HCT116 (cell line): Measurements from ENCODE around the gene CELA2A. TPM values are rescaled to one million over a fixed set of nuclear protein-coding genes. Genes with fewer than 3 reads are reported as not detected.

ENCODE experiments used
- ATAC-seq: fragments of 200-7000 bp; cut with Tn5 transposase; 2 replicates; pipeline ENCODE4 v1.9.1; 2020; ENCODE audit warnings: mild to moderate bottlenecking, moderate library complexity
- BruUV-seq: library from RNA; stranded (reverse); fragments of 400-500 nt; replicated peaks from 2 replicates; lab custom pipeline; 2021; lab: Mats Ljungman, UMichigan
- CTCF ChIA-PET: fragments of 300-600 bp; sonication (Branson Sonifier 250); formaldehyde crosslinking; loops from one replicate; lab custom pipeline; 2021; ENCODE audit warnings: antibody characterized with exemption; lab: Charles Lee
- POLR2A ChIA-PET: fragments of 300-600, 350-600 bp; sonication (Branson Sonifier 250); formaldehyde crosslinking; loops from one replicate; lab custom pipeline; 2021; ENCODE audit warnings: antibody characterized with exemption; lab: Charles Lee
- RAD21 ChIA-PET, 2 experiments: fragments of 300-600 bp; sonication (Branson Sonifier 250); formaldehyde crosslinking; loops; one replicate each; lab custom pipeline; 2023; ENCODE audit warnings: low total read pairs in 2 of 2; ENCODE audit not compliant: uncharacterized antibody in 2 of 2, unreplicated experiment in 2 of 2, low non-redundant PET in 1 of 2; lab: Charles Lee
- DNase-seq: peaks from one replicate; pipeline ENCODE4 v3.0.0-alpha.2; 2010; ENCODE audit warnings: low read depth, low spot score
- H2AFZ ChIP-seq: fragments of 200-600 bp; shearing (Covaris generic), sonication (generic); 2 replicates; pipeline ENCODE4 v1.6.1; 2017; ENCODE audit warnings: low read depth, mixed run types, mixed read lengths, antibody characterized with exemption, low read length; ENCODE audit not compliant: poor library complexity, severe bottlenecking
- H3K27ac ChIP-seq: 2 replicates; pipeline ENCODE4 v1.5.1; 2012; ENCODE audit warnings: low read depth, low read length
- H3K27me3 ChIP-seq: fragments of 200-600 bp; sonication (generic); 2 replicates; pipeline ENCODE4 v1.6.1; 2016; ENCODE audit warnings: mixed run types, low read length, mixed read lengths; ENCODE audit not compliant: insufficient read depth
- H3K36me3 ChIP-seq, 2 experiments: fragments of 200-500 bp in 1 of 2; fragments of 200-600 bp in 1 of 2; sonication (Bioruptor generic) in 1 of 2; sonication (generic) in 1 of 2; 2 replicates each; pipeline versions ENCODE4 v1.5.1 to v1.6.1; 2014 to 2016; ENCODE audit warnings: low read length in 2 of 2, inconsistent platforms in 1 of 2, mixed read lengths in 1 of 2, mixed run types in 1 of 2; ENCODE audit not compliant: insufficient read depth in 2 of 2, control insufficient read depth in 1 of 2
- H3K4me1 ChIP-seq, 2 experiments: fragments of 200-600 bp in 1 of 2; sonication (generic) in 1 of 2; 2 replicates each; pipeline versions ENCODE4 v1.5.1 to v1.6.1; 2012 to 2017; ENCODE audit warnings: low read length in 2 of 2, inconsistent platforms in 1 of 2, mild to moderate bottlenecking in 1 of 2, mixed read lengths in 1 of 2, mixed run types in 1 of 2, moderate library complexity in 1 of 2; ENCODE audit not compliant: insufficient read depth in 2 of 2, control insufficient read depth in 1 of 2
- H3K4me2 ChIP-seq: fragments of 200-600 bp; sonication (generic); 2 replicates; pipeline ENCODE4 v1.6.1; 2017; ENCODE audit warnings: mixed run types, low read length, mixed read lengths
- H3K4me3 ChIP-seq, 2 experiments: fragments of 200-600 bp in 1 of 2; sonication (generic) in 1 of 2; replicated peaks in 1 of 2; 2 replicates each; pipeline ENCODE4 v1.5.1; 2011 to 2016; ENCODE audit warnings: low read length in 2 of 2, control low read depth in 1 of 2, low read depth in 1 of 2, mild to moderate bottlenecking in 1 of 2, mixed read lengths in 1 of 2, mixed run types in 1 of 2
- H3K79me2 ChIP-seq: fragments of 200-600 bp; sonication (generic); 2 replicates; pipeline ENCODE4 v1.6.1; 2017; ENCODE audit warnings: mild to moderate bottlenecking, mixed run types, low read length, moderate library complexity, mixed read lengths; ENCODE audit not compliant: insufficient read depth
- H3K9ac ChIP-seq: fragments of 200-600 bp; sonication (generic); 2 replicates; pipeline ENCODE4 v1.6.1; 2016; ENCODE audit warnings: low read length, mixed read lengths
- H3K9me2 ChIP-seq: fragments of 200-600 bp; sonication (generic), shearing (Covaris generic); 2 replicates; pipeline ENCODE4 v1.6.1; 2017; ENCODE audit warnings: mixed run types, mild to moderate bottlenecking, moderate library complexity; ENCODE audit not compliant: insufficient read depth
- H3K9me3 ChIP-seq, 2 experiments: fragments of 200-500 bp in 1 of 2; fragments of 200-600 bp in 1 of 2; sonication (Bioruptor generic) in 1 of 2; sonication (generic) in 1 of 2; 2 replicates each; pipeline ENCODE4 v1.6.1; 2014 to 2017; ENCODE audit warnings: low read length in 2 of 2, mixed read lengths in 2 of 2, inconsistent platforms in 1 of 2, low read depth in 1 of 2, mild to moderate bottlenecking in 1 of 2, mixed run types in 1 of 2, moderate library complexity in 1 of 2; ENCODE audit not compliant: control insufficient read depth in 1 of 2, insufficient read depth in 1 of 2
- H4K20me1 ChIP-seq: fragments of 200-600 bp; sonication (generic), shearing (Covaris generic); 2 replicates; pipeline ENCODE4 v1.6.1; 2017; ENCODE audit warnings: mixed run types, mild to moderate bottlenecking, moderate library complexity; ENCODE audit not compliant: insufficient read depth
- ATF3 ChIP-seq: IDR thresholded peaks from 2 replicates; pipeline ENCODE4 v1.6.1; 2012
- CEBPB ChIP-seq: IDR thresholded peaks from 2 replicates; pipeline ENCODE4 v1.6.1; 2012; ENCODE audit warnings: low read depth
- CTCF ChIP-seq, 3 experiments: fragments of 200-600 bp in 1 of 3; sonication (generic) in 1 of 3; IDR thresholded peaks in 2 of 3; conservative IDR thresholded peaks in 1 of 3; 2 replicates each; pipeline ENCODE4 v1.5.1; 2012 to 2017; ENCODE audit warnings: low read depth in 2 of 3, low read length in 2 of 3, antibody characterized with exemption in 1 of 3, borderline replicate concordance in 1 of 3, control low read depth in 1 of 3, mild to moderate bottlenecking in 1 of 3, mixed read lengths in 1 of 3, mixed run types in 1 of 3, moderate library complexity in 1 of 3; ENCODE audit not compliant: insufficient read depth in 1 of 3
- EGR1 ChIP-seq: IDR thresholded peaks from 2 replicates; pipeline ENCODE4 v1.6.1; 2012; ENCODE audit warnings: low read depth
- EZH2 ChIP-seq: fragments of 200-600 bp; sonication (generic); IDR thresholded peaks from 2 replicates; pipeline ENCODE4 v1.6.1; 2017; ENCODE audit warnings: antibody characterized with exemption, mixed run types
- EZH2phosphoT487 ChIP-seq: fragments of 200-600 bp; IDR thresholded peaks from 2 replicates; pipeline ENCODE4 v1.6.1; 2018; ENCODE audit warnings: antibody characterized with exemption, borderline replicate concordance
- FOSL1 ChIP-seq: IDR thresholded peaks from 2 replicates; pipeline ENCODE4 v1.6.1; 2012; ENCODE audit warnings: low read depth
- JUND ChIP-seq: IDR thresholded peaks from 2 replicates; pipeline ENCODE4 v1.6.1; 2012
- MAX ChIP-seq: IDR thresholded peaks from 2 replicates; pipeline ENCODE4 v1.6.1; 2012
- POLR2AphosphoS5 ChIP-seq: IDR thresholded peaks from 2 replicates; pipeline ENCODE4 v1.6.1; 2011; ENCODE audit warnings: mild to moderate bottlenecking, low read depth, low read length, moderate library complexity
- RAD21 ChIP-seq: IDR thresholded peaks from 2 replicates; pipeline ENCODE4 v1.6.1; 2012; ENCODE audit warnings: low read depth, mild to moderate bottlenecking
- SIN3A ChIP-seq: IDR thresholded peaks from 2 replicates; pipeline ENCODE4 v1.6.1; 2012; ENCODE audit warnings: low read depth
- SP1 ChIP-seq: IDR thresholded peaks from 2 replicates; pipeline ENCODE4 v1.6.1; 2012; ENCODE audit warnings: low read depth
- SRF ChIP-seq: IDR thresholded peaks from 2 replicates; pipeline ENCODE4 v1.6.1; 2012; ENCODE audit warnings: low read depth
- TCF7L2 ChIP-seq: IDR thresholded peaks from 2 replicates; pipeline ENCODE4 v1.7.0; 2011; ENCODE audit warnings: borderline replicate concordance, inconsistent platforms; ENCODE audit not compliant: insufficient read depth, insufficient read length; ENCODE audit errors: extremely low read depth
- YY1 ChIP-seq: IDR thresholded peaks from 2 replicates; pipeline ENCODE4 v1.6.1; 2011; ENCODE audit warnings: low read length, low read depth, moderate library complexity, mild to moderate bottlenecking; ENCODE audit not compliant: insufficient replicate concordance; ENCODE audit errors: extremely low read depth
- ZBTB33 ChIP-seq: IDR thresholded peaks from 2 replicates; pipeline ENCODE4 v1.6.1; 2011; ENCODE audit warnings: mild to moderate bottlenecking, low read length, moderate library complexity; ENCODE audit not compliant: insufficient replicate concordance; ENCODE audit errors: extremely low read depth
- ZFX ChIP-seq: fragments of 450-650 bp; IDR thresholded peaks from 2 replicates; pipeline ENCODE4 v1.6.1; 2017
- ZNF274 ChIP-seq: fragments of 200-500 bp; sonication (Bioruptor generic); IDR thresholded peaks from 2 replicates; pipeline ENCODE4 v1.6.1; 2014; ENCODE audit warnings: mild to moderate bottlenecking, low read depth, low read length, inconsistent platforms
- intact Hi-C: fragments of 100-400 bp; cut with micrococcal nuclease; formaldehyde crosslinking; loops from 2 replicates; pipeline ENCODE4 v1.10.0; 2022
- total RNA-seq: library from RNA; stranded (reverse); gene quantifications from one replicate; pipeline ENCODE4 v1.2.1, GENCODE V29; 2021; ENCODE audit not compliant: unreplicated experiment

The CELA2A gene
- total RNA-seq, 1 experiment from 2014 or later: 1.6 TPM

- TF ChIP-seq ZBTB33: no peak
- TF ChIP-seq ZFX: no peak
- TF ChIP-seq FOSL1: no peak
- TF ChIP-seq SRF: no peak
- TF ChIP-seq EZH2: no peak
- no peak for TF ChIP-seq EGR1
- no peak for TF ChIP-seq MAX
These were observed 1.0 kb upstream of the CELA2A start (continued) for GRCh38 chr1:15455522-15455921.

- no TSS peak for BruUV-seq
- DNase-seq (no peak), ATAC-seq (0 out of 2 replicates have a peak, but pooled peaks have one; percentile 48)
- Histone ChIP-seq H3K27me3 (no peaks in the 10 kb centered on the region), H3K4me2 (no peak overlapping the region), H3K9ac (no peak overlapping the region), H3K36me3 (no peaks in the 10 kb centered on the region), H3K79me2 (no peaks in the 10 kb centered on the region), H4K20me1 (no peaks in the 10 kb centered on the region), H3K27ac (no peak overlapping the region), H3K4me3 (no peak overlapping the region), H2AFZ (no peak overlapping the region), H3K9me3 (no peaks in the 10 kb centered on the region), H3K4me1 (peaks cover 3 to 10% of the 10 kb centered on the region in 2 experiments; a peak in 3 of 4 replicates), H3K9me2 (no peaks in the 10 kb centered on the region)
- ChIA-PET POLR2A (no interaction called here), CTCF (no interaction called here), RAD21 (no interaction called here)
- intact Hi-C loops: no loop called here
- TF ChIP-seq ATF3 (no peak), EZH2 (no peak), YY1 (no peak), SRF (no peak), TCF7L2 (no peak), CTCF (IDR thresholded peaks at IDR 0.05 in 2 of 3, conservative IDR thresholded peaks at IDR 0.05 in 1 of 3; ENCODE audit: borderline replicate concordance in 1 of 3, insufficient read depth in 1 of 3, low read depth in 2 of 3, low read length in 2 of 3) (no peak), EZH2phosphoT487 (no peak), ZNF274 (no peak), JUND (no peak), SIN3A (no peak), EGR1 (no peak), POLR2AphosphoS5 (no peak), FOSL1 (no peak), CEBPB (no peak), SP1 (no peak), RAD21 (no peak)
These were observed 1.1 kb downstream of the CELA2A start for GRCh38 chr1:15457585-15457984.
